HG02678 (cell line): Measurements from ENCODE around the gene MCAT.
A peak's percentile ranks its signal among the peaks of the same experiment; 100 is the strongest.
"Not testable (repeated sequence)": the region's sequence is repeated elsewhere in the genome, so short reads cannot be mapped to it uniquely, and the experiment has no call there.

ENCODE experiments used
- ATAC-seq: cut with Tn5 transposase; IDR thresholded peaks from one replicate; pipeline ENCODE4 v1.9.1; 2021; ENCODE audit warnings: mild to moderate bottlenecking, moderate library complexity; ENCODE audit not compliant: unreplicated experiment

MCAT gene

GRCh38 chr22:43128928-43129424 lies 14.2 kb downstream of the MCAT start:
- ATAC-seq, result no peak

- ATAC-seq, result no peak
Observed at GRCh38 chr22:43128116-43128515, 15.1 kb downstream of the MCAT start.

- ATAC-seq, result no peak
Observed at GRCh38 chr22:43127166-43127908, 15.9 kb downstream of the MCAT start.

GRCh38 chr22:43126501-43127165 lies 16.6 kb downstream of the MCAT start:
- ATAC-seq, result no peak

DNA sequence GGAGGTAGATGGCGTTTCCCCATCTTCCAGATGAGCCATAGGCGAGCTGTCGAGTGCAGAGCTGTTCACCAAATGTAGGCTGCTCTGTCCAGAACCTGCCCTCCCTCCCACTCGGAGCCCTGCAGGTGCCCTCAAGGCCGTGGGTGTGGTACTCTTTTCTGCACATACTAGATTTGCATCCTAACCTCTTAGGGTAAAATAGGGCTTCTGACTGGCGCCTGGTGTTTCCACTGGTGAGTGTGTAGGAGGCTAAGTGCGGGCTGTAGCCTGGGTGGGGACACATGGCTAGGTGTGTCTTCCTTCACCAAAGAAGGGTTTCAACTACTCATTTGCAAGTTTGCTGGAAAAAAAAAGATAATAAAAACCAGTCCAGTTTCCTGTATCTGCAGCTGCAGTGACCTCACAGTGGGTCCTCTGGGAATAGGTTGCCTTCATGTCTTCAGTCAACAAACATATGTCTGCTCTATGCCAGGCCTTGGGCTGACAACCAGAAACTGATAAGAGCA lies 24.2 kb downstream of the MCAT start:
- ATAC-seq, result peak; percentile 86

DNA sequence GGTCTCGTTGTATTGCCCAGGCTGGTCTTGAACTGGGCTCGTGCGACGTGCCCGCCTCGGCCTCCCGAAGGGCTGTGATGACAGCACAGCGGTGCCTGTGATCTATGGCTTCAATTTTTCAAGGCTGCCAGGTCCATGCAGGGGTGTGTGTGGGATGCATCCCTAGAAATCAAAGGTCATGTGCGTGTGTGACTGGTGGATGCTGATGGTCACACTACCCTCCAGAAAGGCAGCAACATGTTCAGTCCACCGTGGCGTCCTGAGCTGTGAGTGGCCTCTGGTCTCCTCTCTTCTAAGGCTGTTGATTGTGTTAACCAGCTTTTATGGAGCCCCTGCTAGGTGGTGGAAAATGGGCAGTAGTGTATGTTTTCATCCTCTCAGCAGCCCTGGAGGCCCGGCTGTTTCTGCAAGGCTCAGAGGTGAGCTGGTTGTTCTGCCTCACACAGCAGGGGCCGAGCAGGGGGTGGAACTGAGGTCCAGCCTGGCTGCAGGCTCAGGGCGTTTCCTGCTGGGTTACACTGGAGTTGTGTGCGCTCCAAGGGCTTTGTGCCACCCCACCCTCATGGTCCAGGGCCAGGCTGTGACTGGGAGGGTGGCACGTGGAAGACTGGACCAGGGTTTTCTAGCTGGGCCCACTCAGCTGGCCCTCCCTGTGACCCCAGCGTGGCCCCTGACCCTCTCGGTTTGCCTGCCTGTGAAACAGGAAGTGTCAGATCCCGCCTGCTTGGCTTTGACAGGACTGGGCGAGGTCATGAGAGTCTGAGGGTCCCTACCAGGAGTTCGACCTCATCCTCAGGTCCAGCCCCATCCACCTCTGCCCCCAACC lies 25.0 kb downstream of the MCAT start:
- no peak for ATAC-seq

GRCh38 chr22:43116932-43117331 lies 26.3 kb downstream of the MCAT start:
- no peak for ATAC-seq

GRCh38 chr22:43114958-43115357 lies 28.2 kb downstream of the MCAT start:
- no peak for ATAC-seq

DNA sequence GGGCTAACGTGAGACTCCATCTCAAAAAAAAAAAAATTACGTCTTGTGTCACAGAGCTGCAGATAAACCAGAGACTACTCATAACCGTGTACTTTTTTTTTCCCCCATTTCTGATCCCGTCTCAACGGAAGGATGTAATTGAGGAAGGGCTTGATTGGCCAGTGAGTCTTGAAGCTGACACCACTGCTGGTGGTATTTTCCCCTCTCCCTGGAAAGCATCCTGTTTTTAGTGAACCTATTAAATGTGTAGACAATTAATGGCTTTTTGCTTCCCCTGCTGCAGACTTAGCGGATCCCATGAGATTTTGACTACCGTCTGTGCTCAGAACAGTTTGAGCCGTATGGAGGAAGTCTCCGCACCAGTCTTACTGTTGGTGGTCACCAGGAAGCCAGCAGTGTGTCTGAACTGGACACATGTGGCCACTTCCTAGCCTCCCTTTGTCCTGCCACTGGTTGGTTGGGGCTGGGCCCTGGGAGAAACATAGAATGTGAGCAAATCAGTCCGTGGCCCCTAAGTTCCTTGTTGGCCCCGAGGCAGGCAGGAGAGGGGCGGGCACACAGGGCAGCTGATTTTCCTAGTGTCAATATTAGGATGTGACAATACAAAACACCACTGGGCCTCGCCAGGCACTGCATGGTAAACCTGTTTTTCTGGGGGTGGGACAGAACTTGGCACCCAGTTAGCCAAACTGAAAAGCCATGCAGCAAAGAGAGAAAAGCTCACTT lies 29.5 kb downstream of the MCAT start:
- no peak for ATAC-seq

DNA sequence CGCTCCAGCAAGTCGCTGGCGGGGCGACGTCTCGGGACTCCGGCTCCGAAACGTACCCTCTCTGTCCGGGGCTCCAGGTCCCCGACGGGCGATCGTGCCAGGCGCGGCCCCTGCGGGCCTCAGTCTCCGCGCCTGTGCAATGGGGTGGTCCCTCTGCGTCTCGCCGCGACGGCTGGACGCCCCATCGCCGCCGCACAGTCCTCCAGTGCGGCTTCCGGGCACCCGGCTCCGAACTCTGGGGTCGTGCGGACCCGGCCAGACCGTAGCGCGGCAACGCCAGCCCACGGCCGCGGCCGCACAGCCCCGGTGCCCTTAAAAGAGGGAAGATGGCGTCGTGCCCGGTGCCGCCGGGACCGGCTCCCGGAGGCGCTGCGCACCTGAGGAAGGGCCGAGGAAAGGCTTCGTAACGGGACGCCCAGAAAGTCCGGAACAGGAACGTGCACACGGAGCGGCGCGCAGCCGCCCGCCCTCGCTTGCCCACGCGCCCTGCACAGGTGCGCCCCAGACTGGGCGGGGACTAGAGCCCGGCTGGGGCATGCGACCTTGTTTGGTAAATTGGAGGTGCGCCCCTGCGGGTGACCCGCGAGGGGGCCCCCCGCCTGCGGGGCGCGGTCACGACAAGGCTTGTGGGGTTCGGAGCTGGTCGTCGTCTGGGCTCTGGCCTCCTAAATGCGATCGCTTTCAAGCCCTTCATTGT lies 32.1 kb downstream of the MCAT start:
- peak; percentile 56 for ATAC-seq

- peak; percentile 48 for ATAC-seq
Observed at GRCh38 chr22:43110444-43110926, 32.7 kb downstream of the MCAT start, which contains the start of gene BIK. BIK (plus strand) TSS chr22:43110750; CDS start chr22:43124023, 13,273 bp downstream.

DNA sequence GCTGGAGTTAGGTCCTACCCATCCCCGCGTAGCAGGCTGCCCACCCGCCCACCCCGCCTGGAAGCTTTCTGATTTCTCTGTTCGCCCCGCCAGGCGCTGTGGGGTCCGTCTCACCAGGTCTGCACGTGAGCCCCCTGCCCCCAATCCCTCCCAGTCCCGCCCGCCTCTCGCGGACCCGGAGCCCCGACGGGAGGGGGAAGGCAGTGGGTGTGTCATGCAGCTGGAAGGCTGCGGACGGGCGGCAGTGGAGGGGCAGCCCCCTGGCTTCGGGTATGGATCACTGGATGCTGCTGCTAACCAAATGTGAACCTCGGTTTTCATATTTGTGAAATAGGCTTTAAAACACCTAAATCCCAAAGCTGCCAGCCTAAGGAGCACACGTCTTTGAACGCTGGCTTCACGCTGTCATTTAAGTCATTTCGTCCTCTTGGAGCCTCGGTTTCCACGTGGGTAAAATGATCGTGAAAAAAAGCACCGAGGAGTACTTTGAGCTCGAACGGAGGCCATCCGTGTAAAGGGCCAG lies 33.2 kb downstream of the MCAT start:
- ATAC-seq, result no peak

DNA sequence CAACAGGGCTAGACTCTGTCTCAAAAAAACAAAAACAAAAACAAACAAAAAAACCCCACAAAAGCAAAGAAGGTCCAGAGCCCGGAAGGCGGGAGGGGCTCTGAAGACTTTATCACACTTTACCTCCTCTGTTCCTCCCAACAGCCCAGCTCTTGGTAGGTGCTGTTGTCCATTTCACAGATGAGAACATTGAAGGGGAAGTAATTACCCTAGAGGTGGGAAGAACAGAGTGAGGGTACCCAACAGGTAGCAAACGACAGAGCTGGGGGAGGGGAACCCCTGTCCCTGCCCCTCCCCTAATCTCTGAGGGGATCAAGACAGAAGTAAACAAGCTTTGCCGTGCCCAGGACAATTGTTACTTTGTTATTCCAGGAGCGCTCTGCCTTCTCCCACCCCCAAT lies 33.7 kb downstream of the MCAT start:
- ATAC-seq, result no peak

GRCh38 chr22:43106302-43106701 lies 36.9 kb downstream of the MCAT start:
- no peak for ATAC-seq

DNA sequence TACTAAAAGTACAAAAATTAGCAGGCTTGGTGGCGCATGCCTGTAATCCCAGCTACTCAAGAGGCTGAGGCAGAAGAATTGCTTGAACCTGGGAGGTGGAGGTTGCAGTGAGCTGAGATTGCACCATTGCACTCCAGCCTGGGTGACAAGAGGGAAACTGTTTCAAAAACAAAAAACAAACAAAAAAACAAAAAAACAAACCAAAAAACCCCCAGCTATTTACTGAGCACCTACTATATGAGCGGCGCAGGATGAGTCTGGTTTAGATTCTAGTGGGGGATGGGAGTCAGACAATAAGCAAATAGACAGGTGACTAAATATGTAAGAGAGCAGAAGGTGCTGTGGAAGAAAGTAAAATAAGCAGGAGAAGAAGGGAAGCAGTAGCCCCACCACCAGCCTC lies 38.2 kb downstream of the MCAT start:
- not testable (repeated sequence) for ATAC-seq

DNA sequence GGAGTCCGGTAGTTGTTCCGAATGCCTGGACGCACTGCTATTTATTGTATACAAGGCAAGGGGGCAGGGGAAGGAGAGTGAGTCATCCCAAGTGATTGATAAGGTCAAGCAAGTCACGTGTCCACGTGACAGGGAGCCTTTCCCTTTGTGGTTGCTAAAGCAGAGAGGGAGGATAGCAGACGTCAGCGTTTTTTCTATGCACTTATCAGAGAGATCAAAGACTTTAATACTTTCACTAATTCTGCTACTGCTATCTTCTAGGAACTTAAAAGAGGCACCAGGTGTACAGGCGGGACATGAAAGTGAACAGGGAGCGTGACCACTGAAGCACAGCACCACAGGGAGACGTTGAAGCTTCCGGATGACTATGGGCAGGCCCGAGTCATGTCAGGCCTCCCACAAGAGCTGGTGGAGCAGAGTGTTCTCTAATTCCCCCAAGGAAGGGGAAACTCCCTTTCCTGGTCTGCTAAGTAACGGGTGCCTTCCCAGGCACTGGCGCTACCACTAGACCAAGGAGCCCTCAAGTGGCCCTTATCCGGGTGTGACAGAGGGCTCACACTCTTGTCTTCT lies 39.1 kb downstream of the MCAT start:
- not testable (repeated sequence) for ATAC-seq

DNA sequence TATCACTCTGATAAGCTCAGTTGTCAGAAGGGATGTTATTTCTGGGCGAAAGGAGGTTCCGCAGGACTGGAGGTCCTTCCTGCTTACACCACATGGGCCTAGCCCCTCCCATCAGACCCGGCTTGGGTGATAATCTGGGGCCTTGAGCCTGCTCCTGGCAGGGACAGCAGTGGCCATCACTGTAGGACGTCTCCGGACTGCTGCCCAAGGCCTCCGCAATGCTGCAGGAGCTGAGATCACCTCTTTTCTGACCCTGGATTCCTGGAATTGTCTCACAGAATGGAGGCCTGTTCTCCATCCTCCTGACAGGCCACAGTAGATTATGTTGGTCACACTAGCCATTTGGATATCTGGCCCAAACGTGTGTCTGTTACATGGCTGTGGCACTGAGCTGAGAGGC lies 41.9 kb downstream of the MCAT start:
- ATAC-seq, result no peak

DNA sequence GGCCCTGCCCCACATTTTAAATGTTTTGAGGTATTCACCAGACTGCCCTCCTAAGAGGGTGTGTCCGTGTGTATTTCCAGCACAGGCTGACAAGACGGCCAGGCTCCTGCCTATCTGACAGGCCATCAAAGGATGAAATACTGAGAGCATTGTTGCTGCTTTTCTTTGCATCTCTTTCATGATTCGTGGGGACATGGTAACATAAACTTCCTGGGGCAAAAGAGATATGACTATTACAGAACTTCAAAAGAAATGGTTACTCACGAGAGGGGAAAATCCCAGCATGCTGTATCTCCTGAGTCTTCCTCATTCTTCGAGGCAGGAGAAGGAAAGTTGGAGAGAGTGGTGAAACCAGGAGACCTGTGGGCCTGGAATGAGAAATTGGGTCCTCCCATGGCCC lies 43.0 kb downstream of the MCAT start:
- ATAC-seq, result no peak

GRCh38 chr22:43099095-43099494 lies 44.1 kb downstream of the MCAT start:
- ATAC-seq, result no peak
